ENCODE data around the gene ROS1. TPM values are rescaled to one million over a fixed set of nuclear protein-coding genes. Genes with fewer than 3 reads are reported as not detected.

The ROS1 gene
- total and polyA plus RNA-seq, 4 donors = under 0.01 TPM; not detected in 3

DNA sequence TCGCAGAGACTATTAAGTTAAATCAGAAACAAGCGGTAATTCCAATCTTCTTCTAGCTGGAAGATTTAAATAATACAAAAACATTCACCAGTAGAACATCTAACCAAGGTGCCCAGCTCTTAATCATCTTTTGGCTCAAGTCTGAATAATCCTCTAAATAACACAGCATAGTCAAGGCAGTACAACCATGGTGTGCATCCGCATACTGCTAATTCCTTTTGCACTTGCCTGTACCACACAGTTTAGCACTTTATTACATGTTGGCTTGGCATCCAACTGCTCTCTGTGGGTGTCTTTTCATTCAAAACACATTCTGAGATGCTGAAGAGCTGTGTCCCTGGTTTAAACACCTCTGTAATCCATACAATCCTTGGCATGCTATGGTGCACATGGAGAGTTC, 118.1 kb downstream of the ROS1 start:
- no peak for DNase-seq (ENCODE audit: low spot score)
- no peak overlapping the region for H3K4me3 ChIP-seq (ENCODE audit: low read depth in 1 of 3, low read length in 3 of 3)
- no peaks in the 10 kb centered on the region for H3K9me3 ChIP-seq (ENCODE audit: control insufficient read depth in 4 of 4, low read length in 3 of 4)
- H3K27me3 ChIP-seq (ENCODE audit: control insufficient read depth in 4 of 4, insufficient read depth in 4 of 4, low read length in 3 of 4) = peaks cover 0 to 14% (median 0%) of the 10 kb centered on the region in 4 donors
- H3K27ac ChIP-seq (ENCODE audit: low read depth in 1 of 2, low read length in 2 of 2) = no peak overlapping the region
- H3K36me3 ChIP-seq (ENCODE audit: control insufficient read depth in 4 of 4, insufficient read depth in 3 of 4, low read depth in 1 of 4, low read length in 3 of 4) = no peaks in the 10 kb centered on the region
- TF ChIP-seq TAF1 (conservative IDR thresholded peaks at IDR 0.05) = no peak
- no peak for TF ChIP-seq REST (IDR thresholded peaks at IDR 0.05)
- TF ChIP-seq SP1 (IDR thresholded peaks at IDR 0.05) = no peak
- TF ChIP-seq RXRA (IDR thresholded peaks at IDR 0.05) = no peak
- no peak for TF ChIP-seq RAD21 (IDR thresholded peaks at IDR 0.05)
- no peak for TF ChIP-seq FOXA2 (IDR thresholded peaks at IDR 0.05)
- H3K9ac ChIP-seq (ENCODE audit: low read depth in 1 of 2, low read length in 2 of 2) = no peak overlapping the region
- no peaks in the 10 kb centered on the region for H3K4me1 ChIP-seq (ENCODE audit: control insufficient read depth in 4 of 4, insufficient read depth in 4 of 4, low read length in 3 of 4)
- WGBS = 94% methylated on average over 3 of the region's 3 CpGs

DNA sequence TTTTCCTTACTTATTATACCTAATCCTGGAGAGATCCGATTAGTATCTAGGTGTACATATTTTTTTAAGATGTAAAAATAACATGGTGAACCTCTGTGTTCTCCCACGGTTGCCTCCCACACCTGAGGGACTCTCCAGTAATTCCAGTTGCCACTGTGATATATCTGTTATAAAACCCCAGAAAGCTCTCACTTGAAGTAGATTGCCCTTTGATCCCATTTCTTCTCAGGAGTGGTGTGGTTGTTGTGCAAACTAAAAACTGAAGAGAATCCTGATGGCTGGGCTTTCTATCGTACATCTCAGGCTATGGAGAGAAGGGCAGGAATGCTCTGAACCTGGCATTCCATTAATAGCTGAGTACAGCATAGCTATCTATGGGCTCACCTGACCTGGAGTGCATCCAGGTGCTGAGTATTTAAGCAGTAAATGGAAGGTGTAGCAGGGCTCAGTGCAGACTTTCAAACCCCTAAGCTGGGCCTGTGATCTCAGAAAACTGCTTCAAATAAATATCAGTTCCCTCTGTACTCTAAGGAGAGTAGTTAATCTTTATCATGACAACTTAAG, 119.4 kb downstream of the ROS1 start:
- H3K9me3 ChIP-seq (ENCODE audit: control insufficient read depth in 4 of 4, low read length in 3 of 4) = no peaks in the 10 kb centered on the region
- peaks cover 0 to 6% (median 0%) of the 10 kb centered on the region in 4 donors for H3K27me3 ChIP-seq (ENCODE audit: control insufficient read depth in 4 of 4, insufficient read depth in 4 of 4, low read length in 3 of 4)
- no peak for DNase-seq (ENCODE audit: low spot score)
- no peak overlapping the region for H3K4me3 ChIP-seq (ENCODE audit: low read depth in 1 of 3, low read length in 3 of 3)
- no peaks in the 10 kb centered on the region for H3K4me1 ChIP-seq (ENCODE audit: control insufficient read depth in 4 of 4, insufficient read depth in 4 of 4, low read length in 3 of 4)
- 72% methylated on average over 3 of the region's 3 CpGs for WGBS
- H3K27ac ChIP-seq (ENCODE audit: low read depth in 1 of 2, low read length in 2 of 2) = no peak overlapping the region
- no peaks in the 10 kb centered on the region for H3K36me3 ChIP-seq (ENCODE audit: control insufficient read depth in 4 of 4, insufficient read depth in 3 of 4, low read depth in 1 of 4, low read length in 3 of 4)
- no peak for TF ChIP-seq JUND (IDR thresholded peaks at IDR 0.05)
- TF ChIP-seq TAF1 (conservative IDR thresholded peaks at IDR 0.05) = no peak
- TF ChIP-seq EGR1 (IDR thresholded peaks at IDR 0.05; ENCODE audit: low read depth in 2 of 2) = no peak
- TF ChIP-seq FOXA2 (IDR thresholded peaks at IDR 0.05) = no peak
- no peak for TF ChIP-seq YY1 (IDR thresholded peaks at IDR 0.05)
- no peak for TF ChIP-seq FOXA1 (IDR thresholded peaks at IDR 0.05)
- TF ChIP-seq SP1 (IDR thresholded peaks at IDR 0.05) = no peak
- TF ChIP-seq HNF4A (conservative IDR thresholded peaks at IDR 0.05) = no peak
- TF ChIP-seq RXRA (IDR thresholded peaks at IDR 0.05) = no peak
- no peak for TF ChIP-seq NR2F2 (IDR thresholded peaks at IDR 0.05)
- TF ChIP-seq GABPA (IDR thresholded peaks at IDR 0.05 in 1 of 2, conservative IDR thresholded peaks at IDR 0.05 in 1 of 2) = no peak
- TF ChIP-seq RAD21 (IDR thresholded peaks at IDR 0.05) = no peak
- TF ChIP-seq, protein P1, sequence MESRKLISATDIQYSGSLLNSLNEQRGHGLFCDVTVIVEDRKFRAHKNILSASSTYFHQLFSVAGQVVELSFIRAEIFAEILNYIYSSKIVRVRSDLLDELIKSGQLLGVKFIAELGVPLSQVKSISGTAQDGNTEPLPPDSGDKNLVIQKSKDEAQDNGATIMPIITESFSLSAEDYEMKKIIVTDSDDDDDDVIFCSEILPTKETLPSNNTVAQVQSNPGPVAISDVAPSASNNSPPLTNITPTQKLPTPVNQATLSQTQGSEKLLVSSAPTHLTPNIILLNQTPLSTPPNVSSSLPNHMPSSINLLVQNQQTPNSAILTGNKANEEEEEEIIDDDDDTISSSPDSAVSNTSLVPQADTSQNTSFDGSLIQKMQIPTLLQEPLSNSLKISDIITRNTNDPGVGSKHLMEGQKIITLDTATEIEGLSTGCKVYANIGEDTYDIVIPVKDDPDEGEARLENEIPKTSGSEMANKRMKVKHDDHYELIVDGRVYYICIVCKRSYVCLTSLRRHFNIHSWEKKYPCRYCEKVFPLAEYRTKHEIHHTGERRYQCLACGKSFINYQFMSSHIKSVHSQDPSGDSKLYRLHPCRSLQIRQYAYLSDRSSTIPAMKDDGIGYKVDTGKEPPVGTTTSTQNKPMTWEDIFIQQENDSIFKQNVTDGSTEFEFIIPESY (IDR thresholded peaks at IDR 0.05) = no peak
- no peak for TF ChIP-seq ATF3 (IDR thresholded peaks at IDR 0.05)
- no peak overlapping the region for H3K9ac ChIP-seq (ENCODE audit: low read depth in 1 of 2, low read length in 2 of 2)
